Caco-2 (cell line): ENCODE measurements around the gene PALB2. TPM values are rescaled to one million over a fixed set of nuclear protein-coding genes. Genes with fewer than 3 reads are reported as not detected.

Source experiments
- BruUV-seq: library from RNA; stranded (reverse); fragments of 400-500 nt; replicated peaks from 2 replicates; lab custom pipeline; 2021; lab: Mats Ljungman, UMichigan
- CTCF ChIA-PET: fragments of 300-600 bp; sonication (Branson Sonifier 250); formaldehyde crosslinking; loops from one replicate; lab custom pipeline; 2022; ENCODE audit warnings: antibody characterized with exemption; lab: Charles Lee
- POLR2A ChIA-PET: fragments of 300-600 bp; sonication (Branson Sonifier 250); formaldehyde crosslinking; loops from one replicate; lab custom pipeline; 2022; ENCODE audit warnings: antibody characterized with exemption; lab: Charles Lee
- DNase-seq, 2 experiments: peaks; one replicate each; pipeline versions ENCODE4 v3.0.0 to v3.0.0-alpha.2; 2020 to 2022
- H3K27me3 ChIP-seq: replicated peaks from 2 replicates; pipeline ENCODE4 v1.6.0; 2011; ENCODE audit warnings: low read length; ENCODE audit not compliant: control insufficient read depth, insufficient read depth
- H3K36me3 ChIP-seq: 2 replicates; pipeline ENCODE4 v1.5.1; 2011; ENCODE audit warnings: low read length; ENCODE audit not compliant: control insufficient read depth, insufficient read depth
- H3K4me1 ChIP-seq: fragments of 250-450 bp; sonication (Bioruptor Pico); 2 replicates; pipeline ENCODE4 v1.5.1; 2020; ENCODE audit warnings: mild to moderate bottlenecking
- H3K4me3 ChIP-seq: 2 replicates; pipeline ENCODE4 v1.5.1; 2011; ENCODE audit warnings: low read depth, mild to moderate bottlenecking, control low read depth, low read length
- H3K9me3 ChIP-seq: fragments of 250-450 bp; sonication (Bioruptor Pico); 2 replicates; pipeline ENCODE4 v1.5.1; 2020; ENCODE audit warnings: mild to moderate bottlenecking, moderate library complexity
- H3K27ac Mint-ChIP-seq: one replicate; pipeline ENCODE4 v1.8.0; 2022; ENCODE audit warnings: mixed read lengths; ENCODE audit not compliant: unreplicated experiment
- H3K27me3 Mint-ChIP-seq: one replicate; pipeline ENCODE4 v1.8.0; 2022; ENCODE audit warnings: mixed read lengths; ENCODE audit not compliant: insufficient read depth, unreplicated experiment
- H3K36me3 Mint-ChIP-seq: one replicate; pipeline ENCODE4 v1.8.0; 2022; ENCODE audit warnings: mild to moderate bottlenecking, mixed read lengths; ENCODE audit not compliant: insufficient read depth, unreplicated experiment
- H3K4me1 Mint-ChIP-seq: one replicate; pipeline ENCODE4 v1.8.0; 2022; ENCODE audit warnings: low read depth, mixed read lengths; ENCODE audit not compliant: unreplicated experiment
- H3K4me3 Mint-ChIP-seq: one replicate; pipeline ENCODE4 v1.8.0; 2022; ENCODE audit warnings: mild to moderate bottlenecking, moderate library complexity, mixed read lengths; ENCODE audit not compliant: unreplicated experiment
- H3K9me3 Mint-ChIP-seq: one replicate; pipeline ENCODE4 v1.8.0; 2022; ENCODE audit warnings: mixed read lengths; ENCODE audit not compliant: unreplicated experiment
- CTCF ChIP-seq, 2 experiments: fragments of 200-600 bp in 1 of 2; IDR thresholded peaks; 1 replicate in 1 of 2; 2 replicates in 1 of 2; pipeline versions ENCODE4 v1.5.1 to v1.8.0; 2011 to 2022; ENCODE audit warnings: antibody characterized with exemption in 1 of 2, control low read depth in 1 of 2, inconsistent platforms in 1 of 2, low read depth in 1 of 2, low read length in 1 of 2, mild to moderate bottlenecking in 1 of 2, moderate library complexity in 1 of 2; ENCODE audit not compliant: insufficient read depth in 1 of 2, severe bottlenecking in 1 of 2, unreplicated experiment in 1 of 2
- intact Hi-C: fragments of 100-400 bp; cut with micrococcal nuclease; formaldehyde crosslinking; loops from one replicate; pipeline ENCODE4 v1.10.0; 2022; ENCODE audit not compliant: unreplicated experiment
- total RNA-seq: library from RNA; stranded (reverse); gene quantifications from 2 replicates; pipeline ENCODE4 v1.2.3, GENCODE V29; 2022

PALB2 gene
- total RNA-seq, 1 experiment from 2014 or later: 20.5 TPM

GRCh38 chr16:23668873-23669272 is 27.8 kb upstream of the PALB2 start:
- H3K36me3 Mint-ChIP-seq: peaks cover 61% of the 10 kb centered on the region
- Histone ChIP-seq H3K9me3 (no peaks in the 10 kb centered on the region), H3K36me3 (peaks cover 6% of the 10 kb centered on the region), H3K4me3 (no peak overlapping the region), H3K4me1 (no peaks in the 10 kb centered on the region), H3K27me3 (no peaks in the 10 kb centered on the region)
- H3K27me3 Mint-ChIP-seq: no peaks in the 10 kb centered on the region
- no peak overlapping the region for H3K4me3 Mint-ChIP-seq
- no peak overlapping the region for H3K27ac Mint-ChIP-seq
- no peaks in the 10 kb centered on the region for H3K4me1 Mint-ChIP-seq
- no TSS peak for BruUV-seq
- TF ChIP-seq CTCF (IDR thresholded peaks at IDR 0.05; ENCODE audit: insufficient read depth in 1 of 2, low read depth in 1 of 2, low read length in 1 of 2, severe bottlenecking in 1 of 2, unreplicated experiment in 1 of 2): no peak
- intact Hi-C loops: no loop called here
- POLR2A ChIA-PET: no interaction called here
- no peaks in the 10 kb centered on the region for H3K9me3 Mint-ChIP-seq
- CTCF ChIA-PET: no interaction called here
- DNase-seq: no peak

- DNase-seq: no peak
- Histone ChIP-seq H3K4me1 (no peaks in the 10 kb centered on the region), H3K36me3 (peaks cover 6% of the 10 kb centered on the region), H3K27me3 (no peaks in the 10 kb centered on the region), H3K9me3 (no peaks in the 10 kb centered on the region), H3K4me3 (no peak overlapping the region)
- no peak overlapping the region for H3K27ac Mint-ChIP-seq
- H3K4me3 Mint-ChIP-seq: no peak overlapping the region
- no peaks in the 10 kb centered on the region for H3K9me3 Mint-ChIP-seq
- BruUV-seq: no TSS peak
- intact Hi-C loops: no loop called here
- H3K4me1 Mint-ChIP-seq: no peaks in the 10 kb centered on the region
- no peaks in the 10 kb centered on the region for H3K27me3 Mint-ChIP-seq
- ChIA-PET POLR2A (no interaction called here), CTCF (no interaction called here)
- H3K36me3 Mint-ChIP-seq: peaks cover 68% of the 10 kb centered on the region
- TF ChIP-seq CTCF (IDR thresholded peaks at IDR 0.05; ENCODE audit: insufficient read depth in 1 of 2, low read depth in 1 of 2, low read length in 1 of 2, severe bottlenecking in 1 of 2, unreplicated experiment in 1 of 2): no peak
These were observed 27.1 kb upstream of the PALB2 start for GRCh38 chr16:23668225-23668624.

DNA sequence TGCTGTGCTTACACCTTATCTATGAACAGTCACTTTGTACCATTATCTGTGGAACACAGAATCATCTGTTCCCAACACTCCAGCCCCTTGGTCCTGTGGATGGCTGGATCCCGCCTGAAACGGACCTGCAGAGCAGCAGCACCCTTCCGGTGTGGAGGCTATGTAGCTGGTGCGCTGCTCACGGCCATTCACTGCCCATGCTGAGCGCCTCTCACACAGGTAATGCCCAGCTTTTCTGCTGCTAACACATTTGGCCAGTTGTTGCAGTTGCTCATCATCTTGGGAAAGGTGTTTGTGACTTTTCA is 26.2 kb upstream of the PALB2 start:
- Mint-ChIP-seq H3K36me3 (peaks cover 73% of the 10 kb centered on the region), H3K4me1 (no peaks in the 10 kb centered on the region), H3K9me3 (no peaks in the 10 kb centered on the region), H3K27me3 (no peaks in the 10 kb centered on the region), H3K27ac (no peak overlapping the region), H3K4me3 (no peak overlapping the region)
- TF ChIP-seq CTCF (IDR thresholded peaks at IDR 0.05; ENCODE audit: insufficient read depth in 1 of 2, low read depth in 1 of 2, low read length in 1 of 2, severe bottlenecking in 1 of 2, unreplicated experiment in 1 of 2): no peak
- Histone ChIP-seq H3K9me3 (no peaks in the 10 kb centered on the region), H3K4me3 (no peak overlapping the region), H3K36me3 (peaks cover 6% of the 10 kb centered on the region), H3K27me3 (no peaks in the 10 kb centered on the region), H3K4me1 (no peaks in the 10 kb centered on the region)
- intact Hi-C loops: no loop called here
- POLR2A ChIA-PET: interaction anchor here (1.0 kb wide), 1 partner anchor 10 kb away, joined by 3 read pairs; no protein-coding TSS in a partner anchor
- CTCF ChIA-PET: no interaction called here
- BruUV-seq: no TSS peak
- DNase-seq: no peak
